HepG2 (cell line): Measurements from ENCODE around the gene KDM2B. TPM values are rescaled to one million over a fixed set of nuclear protein-coding genes. Genes with fewer than 3 reads are reported as not detected.

Experiments
- ATAC-seq: fragments of 200-7000 bp; cut with Tn5 transposase; 3 replicates; pipeline ENCODE4 v1.9.1; 2020; ENCODE audit warnings: mild to moderate bottlenecking, moderate library complexity
- BruUV-seq: library from RNA; stranded (reverse); fragments of 400-500 nt; replicated peaks from 2 replicates; lab custom pipeline; 2021; lab: Mats Ljungman, UMichigan
- CTCF ChIA-PET: fragments of 300-600 bp; formaldehyde crosslinking; extraction: SDS; loops from one replicate; lab custom pipeline; 2021; ENCODE audit warnings: low total read pairs, inconsistent platforms, low intra/inter-chr PET ratio; lab: Yijun Ruan, JAX
- POLR2A ChIA-PET: fragments of 350-600 bp; sonication (Branson Sonifier 250); formaldehyde crosslinking; loops from one replicate; lab custom pipeline; 2020; ENCODE audit warnings: antibody characterized with exemption, inconsistent platforms; lab: Yijun Ruan, JAX
- DNase-seq: peaks from one replicate; pipeline ENCODE4 v3.0.0-alpha.2; 2015; ENCODE audit warnings: low spot score
- FAIRE-seq: peaks from 3 replicates; lab custom pipeline; 2011; peaks lifted over from hg19 to GRCh38; lab: Jason Lieb, UNC
- H2AFZ ChIP-seq: one replicate; pipeline ENCODE4 v1.6.1; 2011; ENCODE audit warnings: low read length, inconsistent platforms
- H3K27ac ChIP-seq: fragments of 300-600 bp; 3 replicates; pipeline ENCODE4 v1.8.0; 2011; ENCODE audit warnings: mixed run types, mild to moderate bottlenecking, mixed read lengths, low read length, inconsistent platforms; ENCODE audit not compliant: insufficient read depth; ENCODE audit errors: extremely low read length
- H3K27me3 ChIP-seq, 2 experiments: fragments of 200-600 bp in 1 of 2; 2 replicates in 1 of 2; 3 replicates in 1 of 2; pipeline versions ENCODE4 v1.6.0 to v1.8.0; 2011; ENCODE audit warnings: low read length in 2 of 2, mild to moderate bottlenecking in 2 of 2, moderate library complexity in 2 of 2, inconsistent platforms in 1 of 2; ENCODE audit not compliant: insufficient read depth in 2 of 2, control insufficient read depth in 1 of 2
- H3K36me3 ChIP-seq, 2 experiments: fragments of 200-600 bp in 1 of 2; replicated peaks in 1 of 2; 2 replicates in 1 of 2; 3 replicates in 1 of 2; pipeline versions ENCODE4 v1.5.1 to v1.8.0; 2011; ENCODE audit warnings: low read length in 2 of 2, inconsistent platforms in 1 of 2; ENCODE audit not compliant: insufficient read depth in 2 of 2, control insufficient read depth in 1 of 2
- H3K4me1 ChIP-seq: 2 replicates; pipeline ENCODE4 v1.5.1; 2012; ENCODE audit warnings: low read length, inconsistent platforms; ENCODE audit not compliant: insufficient read depth
- H3K4me2 ChIP-seq: 2 replicates; pipeline ENCODE4 v1.6.0; 2011; ENCODE audit warnings: low read depth, low read length, inconsistent platforms
- H3K4me3 ChIP-seq, 3 experiments: fragments of 200-600 bp in 1 of 3; sonication (generic), shearing (Covaris generic) in 1 of 3; replicated peaks in 1 of 3; 2 replicates each; pipeline ENCODE4 v1.5.1; 2011 to 2016; ENCODE audit warnings: low read length in 3 of 3, inconsistent platforms in 2 of 3, low read depth in 2 of 3, mild to moderate bottlenecking in 2 of 3, control low read depth in 1 of 3, mixed read lengths in 1 of 3; ENCODE audit not compliant: insufficient read depth in 1 of 3
- H3K79me2 ChIP-seq: one replicate; pipeline ENCODE4 v1.6.1; 2011; ENCODE audit warnings: low read length, inconsistent platforms; ENCODE audit not compliant: insufficient read depth
- H3K9ac ChIP-seq: 2 replicates; pipeline ENCODE4 v1.6.0; 2011; ENCODE audit warnings: mild to moderate bottlenecking, low read depth, low read length, inconsistent platforms; ENCODE audit not compliant: insufficient read depth
- H3K9me3 ChIP-seq: 2 replicates; pipeline ENCODE4 v1.5.1; 2012; ENCODE audit warnings: mild to moderate bottlenecking, low read length
- H4K20me1 ChIP-seq: 2 replicates; pipeline ENCODE4 v1.6.0; 2011; ENCODE audit warnings: inconsistent platforms, mild to moderate bottlenecking, low read length, moderate library complexity; ENCODE audit not compliant: insufficient read depth
- CREB3 ChIP-seq: sonication (generic); formaldehyde crosslinking; IDR thresholded peaks from 2 replicates; pipeline ENCODE4 v1.5.0; 2020; ENCODE audit warnings: missing genetic modification reagents
- FOSL1 ChIP-seq: sonication (generic); formaldehyde crosslinking; IDR thresholded peaks from 2 replicates; pipeline ENCODE4 v1.9.0; 2021; ENCODE audit warnings: missing genetic modification reagents, borderline replicate concordance
- KAT7 ChIP-seq: IDR thresholded peaks from 2 replicates; pipeline ENCODE4 v1.6.1; 2018; ENCODE audit warnings: borderline replicate concordance, missing compliant biosample characterization
- MAZ ChIP-seq, 2 experiments: sonication (generic) in 1 of 2; formaldehyde crosslinking in 1 of 2; IDR thresholded peaks; 2 replicates each; pipeline versions ENCODE4 v1.5.0 to v1.6.1; 2012 to 2020; ENCODE audit warnings: low read depth in 2 of 2, mild to moderate bottlenecking in 2 of 2, borderline replicate concordance in 1 of 2, improper control_type of control experiment in 1 of 2, low read length in 1 of 2, missing genetic modification reagents in 1 of 2, moderate library complexity in 1 of 2
- MZF1 ChIP-seq: sonication (generic); formaldehyde crosslinking; IDR thresholded peaks from 2 replicates; pipeline ENCODE4 v1.8.1; 2023; ENCODE audit warnings: mild to moderate bottlenecking, missing genetic modification reagents, borderline replicate concordance
- PLRG1 ChIP-seq: fragments of 450-650 bp; conservative IDR thresholded peaks from 2 replicates; pipeline ENCODE4 v1.6.1; 2016
- RELA ChIP-seq: sonication (generic); formaldehyde crosslinking; IDR thresholded peaks from 2 replicates; pipeline ENCODE4 v1.4.0; 2020; ENCODE audit warnings: missing genetic modification reagents
- SMAD3 ChIP-seq: sonication (generic); formaldehyde crosslinking; IDR thresholded peaks from 2 replicates; pipeline ENCODE4 v1.4.0; 2020; ENCODE audit warnings: missing genetic modification reagents
- ZNF761 ChIP-seq: sonication (generic); formaldehyde crosslinking; conservative IDR thresholded peaks from 2 replicates; pipeline ENCODE4 v1.4.0; 2020; ENCODE audit warnings: mild to moderate bottlenecking, missing genetic modification reagents
- WGBS: methylation state at CpG from one replicate; pipeline ENCODE4 v1.1.6; 2017; ENCODE audit warnings: low lambda C conversion rate; 5-methylcytosine and 5-hydroxymethylcytosine counted together
- in situ Hi-C: cut with HindIII; loops from 2 replicates; pipeline ENCODE4 v1.10.0; 2017; ENCODE audit warnings: low pct_unique_long_range_greater_than_20kb; ENCODE audit not compliant: extremely low pct_ligation_motif_present
- intact Hi-C: fragments of 100-400 bp; cut with micrococcal nuclease; formaldehyde crosslinking; loops from one replicate; pipeline ENCODE4 v1.10.0; 2022; ENCODE audit not compliant: unreplicated experiment
- polyA plus RNA-seq, 8 experiments: library from polyadenylated mRNA; depleted of rRNA in 3 of 8; stranded (reverse) in 7 of 8; unstranded in 1 of 8; fragments of >200 nt; fragmentation: Illumina TruSeq in 4 of 8; extraction: Trizol in 4 of 8; gene quantifications; 2 replicates each; pipeline versions ENCODE4 v1.2.1 to v1.2.3, GENCODE V29; 2011 to 2016; ENCODE audit warnings: low read depth in 4 of 8, missing spikeins in 1 of 8, mixed read lengths in 1 of 8; ENCODE audit not compliant: insufficient read depth in 1 of 8
- total RNA-seq, 5 experiments: library from RNA; depleted of rRNA; stranded (reverse); fragments of >200 nt; fragmentation: Illumina TruSeq; extraction: Trizol; gene quantifications; 2 replicates each; pipeline ENCODE4 v1.2.3, GENCODE V29; 2016; ENCODE audit warnings: low read depth in 1 of 5

The KDM2B gene
- total and polyA plus RNA-seq, 2 of the 13 experiments (the other 11 are each of a cell fraction or from before 2014, with no cell fraction given): 17.5 to 26.1 TPM

GRCh38 chr12:121505513-121505912 lies 75.3 kb downstream of the KDM2B start:
- TF ChIP-seq MZF1 (CRISPR knock-in tag) (no peak), CREB3 (CRISPR knock-in tag) (no peak), KAT7 (CRISPR knock-in tag) (no peak), FOSL1 (CRISPR knock-in tag) (no peak)

DNA sequence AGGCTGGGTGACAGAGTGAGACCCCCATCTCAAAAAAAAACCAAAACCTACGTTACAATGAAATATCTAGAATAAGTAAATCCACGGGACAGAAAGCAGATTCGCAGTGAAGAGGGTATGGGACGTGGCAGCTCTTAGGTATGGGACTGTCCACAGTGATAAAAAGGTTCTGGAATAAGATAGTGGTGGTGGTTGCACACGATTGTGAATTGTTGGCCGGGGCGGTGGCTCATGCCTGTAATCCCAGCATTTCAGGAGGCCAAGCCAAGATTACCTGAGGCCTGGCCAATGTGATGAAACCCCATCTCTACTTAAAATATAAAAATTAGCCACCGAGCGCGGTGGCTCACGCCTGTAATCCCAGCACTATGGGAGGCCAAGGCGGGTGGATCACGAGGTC lies 76.3 kb downstream of the KDM2B start:
- TF ChIP-seq RELA (CRISPR knock-in tag): no peak
- no peak for TF ChIP-seq PLRG1
- TF ChIP-seq ZNF761 (CRISPR knock-in tag): no peak
- TF ChIP-seq SMAD3 (CRISPR knock-in tag): no peak
- TF ChIP-seq MAZ (IDR thresholded peaks at IDR 0.05; ENCODE audit: borderline replicate concordance, low read depth, low read length): no peak
- no peak for TF ChIP-seq MAZ (CRISPR knock-in tag; IDR thresholded peaks at IDR 0.05; ENCODE audit: low read depth)
- H3K36me3 ChIP-seq: peaks cover 3 to 14% of the 10 kb centered on the region in 2 experiments
- no peaks in the 10 kb centered on the region for H3K79me2 ChIP-seq
- H3K9ac ChIP-seq: no peak overlapping the region
- ATAC-seq (no peak), DNase-seq (no peak), FAIRE-seq (no peak)
- 95% methylated on average over 13 of the region's 13 CpGs for WGBS
- intact Hi-C loops: no loop called here
- no peak overlapping the region for H2AFZ ChIP-seq
- peaks cover 7% of the 10 kb centered on the region for H3K4me1 ChIP-seq
- in situ Hi-C loops: no loop called here
- ChIA-PET CTCF (no interaction called here), POLR2A (interaction anchor here (1.2 kb wide), 1 partner anchor 24 kb away, joined by 4 read pairs; no protein-coding TSS in a partner anchor)
- no peak overlapping the region for H3K27ac ChIP-seq
- H3K9me3 ChIP-seq: no peaks in the 10 kb centered on the region
- BruUV-seq: no TSS peak
- no peak overlapping the region for H3K4me2 ChIP-seq
- H3K27me3 ChIP-seq: no peaks in the 10 kb centered on the region
- no peaks in the 10 kb centered on the region for H4K20me1 ChIP-seq
- H3K4me3 ChIP-seq: no peak overlapping the region

More at GRCh38 chr12:121505513-121505912, 75.3 kb downstream of the KDM2B start:
- Histone ChIP-seq H3K79me2 (no peaks in the 10 kb centered on the region), H3K27me3 (no peaks in the 10 kb centered on the region), H3K9me3 (no peaks in the 10 kb centered on the region), H3K36me3 (peaks cover 6 to 16% of the 10 kb centered on the region in 2 experiments), H3K4me1 (0 out of 2 replicates have a peak, but pooled peaks cover under 1% of the 10 kb centered on the region), H3K4me2 (no peak overlapping the region), H3K9ac (no peak overlapping the region), H3K4me3 (no peak overlapping the region), H3K27ac (no peak overlapping the region), H4K20me1 (no peaks in the 10 kb centered on the region), H2AFZ (no peak overlapping the region)
- POLR2A ChIA-PET: interaction anchor here (1.2 kb wide), 1 partner anchor 25 kb away, joined by 4 read pairs; no protein-coding TSS in a partner anchor
- CTCF ChIA-PET: no interaction called here
- in situ Hi-C loops: no loop called here
- ATAC-seq (no peak), DNase-seq (no peak), FAIRE-seq (no peak)
- WGBS: 92% methylated on average over 3 of the region's 3 CpGs
- BruUV-seq: no TSS peak
- intact Hi-C loops: no loop called here
